ENCODE measurements around the gene MCTP1. TPM values are rescaled to one million over a fixed set of nuclear protein-coding genes. Genes with fewer than 3 reads are reported as not detected.

MCTP1 gene
- polyA plus RNA-seq, 1 donor from 2014 or later = 1.9 TPM

- H3K9me3 ChIP-seq (ENCODE audit: low read length) = no peaks in the 10 kb centered on the region
- H3F3A ChIP-seq (ENCODE audit: insufficient read depth, low read length, poor library complexity, severe bottlenecking) = no peaks in the 10 kb centered on the region
- no peaks in the 10 kb centered on the region for H3K9me2 ChIP-seq (ENCODE audit: insufficient read depth, low read length)
- H3K27ac ChIP-seq (ENCODE audit: low read length) = no peak overlapping the region
- no peaks in the 10 kb centered on the region for H3K36me3 ChIP-seq (ENCODE audit: insufficient read depth, low read length)
- H3K27me3 ChIP-seq (ENCODE audit: insufficient read depth, low read depth, low read length) = no peaks in the 10 kb centered on the region
- no peaks in the 10 kb centered on the region for H3K79me2 ChIP-seq (replicated peaks; ENCODE audit: insufficient read depth, low read length)
- no peak overlapping the region for H3K4me3 ChIP-seq (ENCODE audit: low read length)
- H2AFZ ChIP-seq (ENCODE audit: low read depth, low read length) = no peak overlapping the region
- TF ChIP-seq POLR2AphosphoS5 (IDR thresholded peaks at IDR 0.05) (no peak), EP300 (conservative IDR thresholded peaks at IDR 0.05; ENCODE audit: poor library complexity, severe bottlenecking) (no peak), SMC3 (conservative IDR thresholded peaks at IDR 0.05; ENCODE audit: poor library complexity) (no peak), RAD21 (conservative IDR thresholded peaks at IDR 0.05) (no peak), TAF1 (IDR thresholded peaks at IDR 0.05; ENCODE audit: low read depth) (no peak), EZH2 (IDR thresholded peaks at IDR 0.05; ENCODE audit: borderline replicate concordance, insufficient read depth, low read length, poor library complexity, severe bottlenecking) (no peak), MXI1 (conservative IDR thresholded peaks at IDR 0.05; ENCODE audit: poor library complexity, severe bottlenecking) (no peak)
- TF ChIP-seq, protein P1, sequence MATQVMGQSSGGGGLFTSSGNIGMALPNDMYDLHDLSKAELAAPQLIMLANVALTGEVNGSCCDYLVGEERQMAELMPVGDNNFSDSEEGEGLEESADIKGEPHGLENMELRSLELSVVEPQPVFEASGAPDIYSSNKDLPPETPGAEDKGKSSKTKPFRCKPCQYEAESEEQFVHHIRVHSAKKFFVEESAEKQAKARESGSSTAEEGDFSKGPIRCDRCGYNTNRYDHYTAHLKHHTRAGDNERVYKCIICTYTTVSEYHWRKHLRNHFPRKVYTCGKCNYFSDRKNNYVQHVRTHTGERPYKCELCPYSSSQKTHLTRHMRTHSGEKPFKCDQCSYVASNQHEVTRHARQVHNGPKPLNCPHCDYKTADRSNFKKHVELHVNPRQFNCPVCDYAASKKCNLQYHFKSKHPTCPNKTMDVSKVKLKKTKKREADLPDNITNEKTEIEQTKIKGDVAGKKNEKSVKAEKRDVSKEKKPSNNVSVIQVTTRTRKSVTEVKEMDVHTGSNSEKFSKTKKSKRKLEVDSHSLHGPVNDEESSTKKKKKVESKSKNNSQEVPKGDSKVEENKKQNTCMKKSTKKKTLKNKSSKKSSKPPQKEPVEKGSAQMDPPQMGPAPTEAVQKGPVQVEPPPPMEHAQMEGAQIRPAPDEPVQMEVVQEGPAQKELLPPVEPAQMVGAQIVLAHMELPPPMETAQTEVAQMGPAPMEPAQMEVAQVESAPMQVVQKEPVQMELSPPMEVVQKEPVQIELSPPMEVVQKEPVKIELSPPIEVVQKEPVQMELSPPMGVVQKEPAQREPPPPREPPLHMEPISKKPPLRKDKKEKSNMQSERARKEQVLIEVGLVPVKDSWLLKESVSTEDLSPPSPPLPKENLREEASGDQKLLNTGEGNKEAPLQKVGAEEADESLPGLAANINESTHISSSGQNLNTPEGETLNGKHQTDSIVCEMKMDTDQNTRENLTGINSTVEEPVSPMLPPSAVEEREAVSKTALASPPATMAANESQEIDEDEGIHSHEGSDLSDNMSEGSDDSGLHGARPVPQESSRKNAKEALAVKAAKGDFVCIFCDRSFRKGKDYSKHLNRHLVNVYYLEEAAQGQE (IDR thresholded peaks at IDR 0.05; ENCODE audit: borderline replicate concordance) = no peak
- TF ChIP-seq, protein P2, sequence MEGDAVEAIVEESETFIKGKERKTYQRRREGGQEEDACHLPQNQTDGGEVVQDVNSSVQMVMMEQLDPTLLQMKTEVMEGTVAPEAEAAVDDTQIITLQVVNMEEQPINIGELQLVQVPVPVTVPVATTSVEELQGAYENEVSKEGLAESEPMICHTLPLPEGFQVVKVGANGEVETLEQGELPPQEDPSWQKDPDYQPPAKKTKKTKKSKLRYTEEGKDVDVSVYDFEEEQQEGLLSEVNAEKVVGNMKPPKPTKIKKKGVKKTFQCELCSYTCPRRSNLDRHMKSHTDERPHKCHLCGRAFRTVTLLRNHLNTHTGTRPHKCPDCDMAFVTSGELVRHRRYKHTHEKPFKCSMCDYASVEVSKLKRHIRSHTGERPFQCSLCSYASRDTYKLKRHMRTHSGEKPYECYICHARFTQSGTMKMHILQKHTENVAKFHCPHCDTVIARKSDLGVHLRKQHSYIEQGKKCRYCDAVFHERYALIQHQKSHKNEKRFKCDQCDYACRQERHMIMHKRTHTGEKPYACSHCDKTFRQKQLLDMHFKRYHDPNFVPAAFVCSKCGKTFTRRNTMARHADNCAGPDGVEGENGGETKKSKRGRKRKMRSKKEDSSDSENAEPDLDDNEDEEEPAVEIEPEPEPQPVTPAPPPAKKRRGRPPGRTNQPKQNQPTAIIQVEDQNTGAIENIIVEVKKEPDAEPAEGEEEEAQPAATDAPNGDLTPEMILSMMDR (IDR thresholded peaks at IDR 0.05; ENCODE audit: poor library complexity, severe bottlenecking) = no peak
- H4K20me1 ChIP-seq (ENCODE audit: insufficient read depth) = no peaks in the 10 kb centered on the region
- H3K4me2 ChIP-seq (ENCODE audit: low read length) = no peak overlapping the region
- H3K9ac ChIP-seq (ENCODE audit: low read length) = no peak overlapping the region
These were observed 184.3 kb downstream of the MCTP1 start for GRCh38 chr5:95100551-95100950.

DNA sequence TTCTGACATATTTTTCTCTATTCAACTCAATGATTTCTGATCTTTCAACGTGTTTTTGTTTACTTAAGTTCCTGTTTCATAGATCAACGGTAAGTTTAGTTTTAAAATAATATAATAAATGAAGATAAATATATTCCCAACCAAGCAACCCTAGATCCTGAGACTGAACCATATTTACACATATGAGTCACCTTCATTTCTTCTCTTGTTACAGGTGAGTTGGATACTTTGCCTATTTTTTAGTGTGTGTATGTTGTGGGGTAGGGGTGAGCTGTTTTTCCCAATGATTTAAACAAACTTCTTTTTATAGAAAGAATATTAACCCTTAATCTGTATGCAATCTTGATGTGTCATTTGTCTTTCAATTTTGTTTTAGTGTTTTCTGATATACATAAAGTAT, 186.9 kb downstream of the MCTP1 start:
- Histone ChIP-seq H3K9ac (ENCODE audit: low read length) (no peak overlapping the region), H3K27ac (ENCODE audit: low read length) (no peak overlapping the region), H3F3A (ENCODE audit: insufficient read depth, low read length, poor library complexity, severe bottlenecking) (no peaks in the 10 kb centered on the region), H3K9me2 (ENCODE audit: insufficient read depth, low read length) (no peaks in the 10 kb centered on the region), H3K9me3 (ENCODE audit: low read length) (no peaks in the 10 kb centered on the region), H3K79me2 (replicated peaks; ENCODE audit: insufficient read depth, low read length) (no peaks in the 10 kb centered on the region), H3K4me2 (ENCODE audit: low read length) (no peak overlapping the region), H3K4me3 (ENCODE audit: low read length) (no peak overlapping the region), H2AFZ (ENCODE audit: low read depth, low read length) (no peak overlapping the region), H4K20me1 (ENCODE audit: insufficient read depth) (no peaks in the 10 kb centered on the region), H3K27me3 (ENCODE audit: insufficient read depth, low read depth, low read length) (no peaks in the 10 kb centered on the region), H3K36me3 (ENCODE audit: insufficient read depth, low read length) (no peaks in the 10 kb centered on the region)
- TF ChIP-seq TAF1 (IDR thresholded peaks at IDR 0.05; ENCODE audit: low read depth) (no peak), RAD21 (conservative IDR thresholded peaks at IDR 0.05) (no peak), MXI1 (conservative IDR thresholded peaks at IDR 0.05; ENCODE audit: poor library complexity, severe bottlenecking) (no peak), EP300 (conservative IDR thresholded peaks at IDR 0.05; ENCODE audit: poor library complexity, severe bottlenecking) (no peak), SMC3 (conservative IDR thresholded peaks at IDR 0.05; ENCODE audit: poor library complexity) (no peak), POLR2AphosphoS5 (IDR thresholded peaks at IDR 0.05) (no peak), EZH2 (IDR thresholded peaks at IDR 0.05; ENCODE audit: borderline replicate concordance, insufficient read depth, low read length, poor library complexity, severe bottlenecking) (no peak)
- TF ChIP-seq, protein P1 (IDR thresholded peaks at IDR 0.05; ENCODE audit: borderline replicate concordance) = no peak
- TF ChIP-seq, protein P2 (IDR thresholded peaks at IDR 0.05; ENCODE audit: poor library complexity, severe bottlenecking) = no peak

Measured in neural cell (in vitro differentiated cells).